Caco-2 (cell line): ENCODE results near the gene ADAMTS2. TPM values are rescaled to one million over a fixed set of nuclear protein-coding genes. Genes with fewer than 3 reads are reported as not detected.

Source experiments
- BruUV-seq: library from RNA; stranded (reverse); fragments of 400-500 nt; replicated peaks from 2 replicates; lab custom pipeline; 2021; lab: Mats Ljungman, UMichigan
- CTCF ChIA-PET: fragments of 300-600 bp; sonication (Branson Sonifier 250); formaldehyde crosslinking; loops from one replicate; lab custom pipeline; 2022; ENCODE audit warnings: antibody characterized with exemption; lab: Charles Lee
- POLR2A ChIA-PET: fragments of 300-600 bp; sonication (Branson Sonifier 250); formaldehyde crosslinking; loops from one replicate; lab custom pipeline; 2022; ENCODE audit warnings: antibody characterized with exemption; lab: Charles Lee
- DNase-seq, 2 experiments: peaks; one replicate each; pipeline versions ENCODE4 v3.0.0 to v3.0.0-alpha.2; 2020 to 2022
- H3K27me3 ChIP-seq: replicated peaks from 2 replicates; pipeline ENCODE4 v1.6.0; 2011; ENCODE audit warnings: low read length; ENCODE audit not compliant: control insufficient read depth, insufficient read depth
- H3K36me3 ChIP-seq: 2 replicates; pipeline ENCODE4 v1.5.1; 2011; ENCODE audit warnings: low read length; ENCODE audit not compliant: control insufficient read depth, insufficient read depth
- H3K4me1 ChIP-seq: fragments of 250-450 bp; sonication (Bioruptor Pico); 2 replicates; pipeline ENCODE4 v1.5.1; 2020; ENCODE audit warnings: mild to moderate bottlenecking
- H3K4me3 ChIP-seq: 2 replicates; pipeline ENCODE4 v1.5.1; 2011; ENCODE audit warnings: low read depth, mild to moderate bottlenecking, control low read depth, low read length
- H3K9me3 ChIP-seq: fragments of 250-450 bp; sonication (Bioruptor Pico); 2 replicates; pipeline ENCODE4 v1.5.1; 2020; ENCODE audit warnings: mild to moderate bottlenecking, moderate library complexity
- H3K27ac Mint-ChIP-seq: one replicate; pipeline ENCODE4 v1.8.0; 2022; ENCODE audit warnings: mixed read lengths; ENCODE audit not compliant: unreplicated experiment
- H3K27me3 Mint-ChIP-seq: one replicate; pipeline ENCODE4 v1.8.0; 2022; ENCODE audit warnings: mixed read lengths; ENCODE audit not compliant: insufficient read depth, unreplicated experiment
- H3K36me3 Mint-ChIP-seq: one replicate; pipeline ENCODE4 v1.8.0; 2022; ENCODE audit warnings: mild to moderate bottlenecking, mixed read lengths; ENCODE audit not compliant: insufficient read depth, unreplicated experiment
- H3K4me1 Mint-ChIP-seq: one replicate; pipeline ENCODE4 v1.8.0; 2022; ENCODE audit warnings: low read depth, mixed read lengths; ENCODE audit not compliant: unreplicated experiment
- H3K4me3 Mint-ChIP-seq: one replicate; pipeline ENCODE4 v1.8.0; 2022; ENCODE audit warnings: mild to moderate bottlenecking, moderate library complexity, mixed read lengths; ENCODE audit not compliant: unreplicated experiment
- H3K9me3 Mint-ChIP-seq: one replicate; pipeline ENCODE4 v1.8.0; 2022; ENCODE audit warnings: mixed read lengths; ENCODE audit not compliant: unreplicated experiment
- CTCF ChIP-seq, 2 experiments: fragments of 200-600 bp in 1 of 2; IDR thresholded peaks; 1 replicate in 1 of 2; 2 replicates in 1 of 2; pipeline versions ENCODE4 v1.5.1 to v1.8.0; 2011 to 2022; ENCODE audit warnings: antibody characterized with exemption in 1 of 2, control low read depth in 1 of 2, inconsistent platforms in 1 of 2, low read depth in 1 of 2, low read length in 1 of 2, mild to moderate bottlenecking in 1 of 2, moderate library complexity in 1 of 2; ENCODE audit not compliant: insufficient read depth in 1 of 2, severe bottlenecking in 1 of 2, unreplicated experiment in 1 of 2
- intact Hi-C: fragments of 100-400 bp; cut with micrococcal nuclease; formaldehyde crosslinking; loops from one replicate; pipeline ENCODE4 v1.10.0; 2022; ENCODE audit not compliant: unreplicated experiment
- total RNA-seq: library from RNA; stranded (reverse); gene quantifications from 2 replicates; pipeline ENCODE4 v1.2.3, GENCODE V29; 2022

The ADAMTS2 gene
- total RNA-seq, 1 experiment from 2014 or later, result 0.05 TPM

GRCh38 chr5:179271428-179271734 is 73.9 kb downstream of the ADAMTS2 start:
- POLR2A ChIA-PET, result no interaction called here
- Mint-ChIP-seq H3K4me1 (no peaks in the 10 kb centered on the region), H3K4me3 (no peak overlapping the region), H3K9me3 (no peaks in the 10 kb centered on the region), H3K27ac (no peak overlapping the region), H3K36me3 (no peaks in the 10 kb centered on the region), H3K27me3 (no peaks in the 10 kb centered on the region)
- peak in 1 of 2 experiments; percentile 21 for DNase-seq
- intact Hi-C loops, result no loop called here
- no peaks in the 10 kb centered on the region; the same call in 1 of the 2 replicates for H3K9me3 ChIP-seq
- CTCF ChIA-PET, result no interaction called here
- no peak for TF ChIP-seq CTCF (IDR thresholded peaks at IDR 0.05; ENCODE audit: insufficient read depth in 1 of 2, low read depth in 1 of 2, low read length in 1 of 2, severe bottlenecking in 1 of 2, unreplicated experiment in 1 of 2)
- no peaks in the 10 kb centered on the region for H3K36me3 ChIP-seq
- no peaks in the 10 kb centered on the region for H3K4me1 ChIP-seq
- BruUV-seq, result no TSS peak
- no peak overlapping the region for H3K4me3 ChIP-seq
- no peaks in the 10 kb centered on the region for H3K27me3 ChIP-seq

- H3K9me3 ChIP-seq, result no peaks in the 10 kb centered on the region
- intact Hi-C loops, result no loop called here
- H3K9me3 Mint-ChIP-seq, result no peaks in the 10 kb centered on the region
- BruUV-seq, result no TSS peak
- H3K4me1 Mint-ChIP-seq, result no peaks in the 10 kb centered on the region
- no peak overlapping the region for H3K27ac Mint-ChIP-seq
- no peaks in the 10 kb centered on the region for H3K36me3 ChIP-seq
- no peak overlapping the region for H3K4me3 Mint-ChIP-seq
- ChIA-PET CTCF (no interaction called here), POLR2A (no interaction called here)
- no peak overlapping the region for H3K4me3 ChIP-seq
- no peaks in the 10 kb centered on the region for H3K27me3 ChIP-seq
- H3K36me3 Mint-ChIP-seq, result no peaks in the 10 kb centered on the region
- TF ChIP-seq CTCF (IDR thresholded peaks at IDR 0.05; ENCODE audit: insufficient read depth in 1 of 2, low read depth in 1 of 2, low read length in 1 of 2, severe bottlenecking in 1 of 2, unreplicated experiment in 1 of 2), result no peak
- peak in 1 of 2 experiments; percentile 26 for DNase-seq
- H3K4me1 ChIP-seq, result no peaks in the 10 kb centered on the region
- no peaks in the 10 kb centered on the region for H3K27me3 Mint-ChIP-seq
Measured at GRCh38 chr5:179270581-179271427, 74.5 kb downstream of the ADAMTS2 start.

- CTCF ChIA-PET, result no interaction called here
Measured at GRCh38 chr5:179269781-179270543, 75.3 kb downstream of the ADAMTS2 start.

More at GRCh38 chr5:179269781-179270543, 75.3 kb downstream of the ADAMTS2 start:
- H3K4me3 ChIP-seq, result no peak overlapping the region
- POLR2A ChIA-PET, result no interaction called here
- Mint-ChIP-seq H3K27me3 (no peaks in the 10 kb centered on the region), H3K36me3 (no peaks in the 10 kb centered on the region), H3K4me3 (no peak overlapping the region), H3K4me1 (no peaks in the 10 kb centered on the region), H3K27ac (no peak overlapping the region), H3K9me3 (no peaks in the 10 kb centered on the region)
- no peaks in the 10 kb centered on the region for H3K36me3 ChIP-seq
- intact Hi-C loops, result no loop called here
- H3K4me1 ChIP-seq, result 0 out of 2 replicates have a peak, but pooled peaks cover 3% of the 10 kb centered on the region
- no peaks in the 10 kb centered on the region for H3K27me3 ChIP-seq
- BruUV-seq, result no TSS peak
- DNase-seq, result no peak
- TF ChIP-seq CTCF (IDR thresholded peaks at IDR 0.05; ENCODE audit: insufficient read depth in 1 of 2, low read depth in 1 of 2, low read length in 1 of 2, severe bottlenecking in 1 of 2, unreplicated experiment in 1 of 2), result no peak
- H3K9me3 ChIP-seq, result no peaks in the 10 kb centered on the region
